Ovary (tissue), 3 donors: ENCODE measurements around the gene MRNIP.
"Not testable (repeated sequence)": the region's sequence is repeated elsewhere in the genome, so short reads cannot be mapped to it uniquely, and the experiment has no call there.

ENCODE experiments used
- POLR2A ChIP-seq: fragments of 450-650 bp; IDR thresholded peaks from one replicate; pipeline ENCODE4 v1.6.1; 2017; ENCODE audit warnings: antibody characterized with exemption, mild to moderate bottlenecking, moderate library complexity
- TF ChIP-seq, protein P1 (sequence below), 3 donors: fragments of 450-650 bp in 2 of 3; fragments of 200-600 bp in 1 of 3; IDR thresholded peaks; one replicate each; pipeline versions ENCODE4 v1.5.1 to v1.8.0; 2016 to 2022; ENCODE audit warnings: antibody characterized with exemption in 3 of 3, mild to moderate bottlenecking in 1 of 3
- donor health status: DM: no; HTN: no; CAD: no.

DNA sequence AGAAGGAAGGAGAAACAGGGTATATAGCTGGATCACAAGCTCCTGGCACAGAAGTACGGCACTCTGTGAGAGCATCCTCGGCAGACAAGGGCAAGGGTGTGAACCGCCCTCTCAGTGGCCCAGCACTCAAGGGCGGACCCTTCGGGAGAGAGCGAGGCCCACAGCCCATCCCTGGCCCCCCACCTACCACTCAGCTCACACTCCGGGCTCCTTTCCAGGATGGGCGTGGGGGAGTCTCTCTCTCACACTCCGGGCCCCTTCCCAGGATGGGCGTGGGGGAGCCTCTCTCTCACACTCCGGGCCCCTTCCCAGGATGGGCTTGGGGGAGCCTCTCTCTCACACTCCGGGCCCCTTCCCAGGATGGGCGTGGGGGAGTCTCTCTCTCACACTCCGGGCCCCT, 12.9 kb upstream of the MRNIP start:
- TF ChIP-seq POLR2A = not testable (repeated sequence)
- TF ChIP-seq, protein P1, sequence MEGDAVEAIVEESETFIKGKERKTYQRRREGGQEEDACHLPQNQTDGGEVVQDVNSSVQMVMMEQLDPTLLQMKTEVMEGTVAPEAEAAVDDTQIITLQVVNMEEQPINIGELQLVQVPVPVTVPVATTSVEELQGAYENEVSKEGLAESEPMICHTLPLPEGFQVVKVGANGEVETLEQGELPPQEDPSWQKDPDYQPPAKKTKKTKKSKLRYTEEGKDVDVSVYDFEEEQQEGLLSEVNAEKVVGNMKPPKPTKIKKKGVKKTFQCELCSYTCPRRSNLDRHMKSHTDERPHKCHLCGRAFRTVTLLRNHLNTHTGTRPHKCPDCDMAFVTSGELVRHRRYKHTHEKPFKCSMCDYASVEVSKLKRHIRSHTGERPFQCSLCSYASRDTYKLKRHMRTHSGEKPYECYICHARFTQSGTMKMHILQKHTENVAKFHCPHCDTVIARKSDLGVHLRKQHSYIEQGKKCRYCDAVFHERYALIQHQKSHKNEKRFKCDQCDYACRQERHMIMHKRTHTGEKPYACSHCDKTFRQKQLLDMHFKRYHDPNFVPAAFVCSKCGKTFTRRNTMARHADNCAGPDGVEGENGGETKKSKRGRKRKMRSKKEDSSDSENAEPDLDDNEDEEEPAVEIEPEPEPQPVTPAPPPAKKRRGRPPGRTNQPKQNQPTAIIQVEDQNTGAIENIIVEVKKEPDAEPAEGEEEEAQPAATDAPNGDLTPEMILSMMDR (IDR thresholded peaks at IDR 0.05) = not testable (repeated sequence)
